Left ventricle myocardium inferior (tissue), 1 donor: ENCODE data around the gene MAP3K7CL. TPM values are rescaled to one million over a fixed set of nuclear protein-coding genes. Genes with fewer than 3 reads are reported as not detected.

ENCODE experiments used
- DNase-seq: peaks from one replicate; pipeline ENCODE4 v3.0.0-alpha.2; 2020
- H3K27ac ChIP-seq: fragments of 200-600 bp; replicated peaks from 2 replicates; pipeline ENCODE4 v1.8.0; 2021
- H3K27me3 ChIP-seq: fragments of 200-600 bp; 2 replicates; pipeline ENCODE4 v1.8.0; 2021; ENCODE audit warnings: low read depth
- H3K36me3 ChIP-seq: fragments of 200-600 bp; 2 replicates; pipeline ENCODE4 v1.8.0; 2021
- H3K4me1 ChIP-seq: fragments of 200-600 bp; 2 replicates; pipeline ENCODE4 v1.8.0; 2021
- H3K4me3 ChIP-seq: fragments of 200-600 bp; 2 replicates; pipeline ENCODE4 v1.8.0; 2021; ENCODE audit warnings: mild to moderate bottlenecking, moderate library complexity
- H3K9me3 ChIP-seq: fragments of 200-600 bp; replicated peaks from 2 replicates; pipeline ENCODE4 v1.8.0; 2021
- CTCF ChIP-seq: fragments of 200-600 bp; IDR thresholded peaks from 2 replicates; pipeline ENCODE4 v1.8.0; 2021; ENCODE audit warnings: antibody characterized with exemption, mild to moderate bottlenecking, borderline replicate concordance
- intact Hi-C: fragments of 100-400 bp; cut with micrococcal nuclease; formaldehyde crosslinking; loops from one replicate; pipeline ENCODE4 v1.11.0; 2022
- total RNA-seq: library from RNA; stranded (reverse); fragmentation: NEBNext Ultra II Directional; extraction: Animal tissue kit (Norgen Biotek cat#: 25700); gene quantifications from one replicate; pipeline ENCODE4 v1.2.1, GENCODE V29; 2021
- donor health status: DM: no; HTN: yes; CAD: no; lungs with severe emphysema.

MAP3K7CL gene
- total RNA-seq, 1 donor from 2014 or later: 2.1 TPM

GRCh38 chr21:29211205-29211604 is 80.8 kb downstream of the MAP3K7CL start:
- intact Hi-C loops: no loop called here
- H3K9me3 ChIP-seq: no peaks in the 10 kb centered on the region
- H3K27ac ChIP-seq: no peak overlapping the region
- DNase-seq: no peak
- H3K27me3 ChIP-seq: no peaks in the 10 kb centered on the region
- no peaks in the 10 kb centered on the region for H3K36me3 ChIP-seq
- no peak for TF ChIP-seq CTCF
- no peak overlapping the region for H3K4me3 ChIP-seq
- H3K4me1 ChIP-seq: peaks cover 8% of the 10 kb centered on the region

DNA sequence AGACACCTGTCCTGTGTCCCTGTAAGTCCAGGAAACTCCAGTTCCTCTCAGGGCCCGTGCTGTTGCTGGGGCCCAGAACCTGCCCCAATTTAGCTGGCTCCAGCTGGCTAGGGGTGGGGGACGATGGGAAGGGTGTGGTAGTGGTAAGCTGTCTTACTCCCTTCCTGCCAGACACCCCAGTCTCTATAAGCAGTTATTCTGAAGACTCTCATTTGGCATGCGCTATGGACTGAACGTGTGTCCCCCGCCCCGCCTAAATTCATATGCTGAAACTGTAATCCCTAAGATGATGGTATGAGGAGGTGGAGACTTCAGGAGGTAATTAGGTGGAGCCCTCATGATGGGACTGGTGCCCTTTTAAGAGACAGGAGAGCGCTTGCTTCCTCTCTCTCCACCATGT is 82.0 kb downstream of the MAP3K7CL start:
- intact Hi-C loops: no loop called here
- TF ChIP-seq CTCF: no peak
- Histone ChIP-seq H3K4me3 (no peak overlapping the region), H3K4me1 (peaks cover 8% of the 10 kb centered on the region), H3K27ac (no peak overlapping the region), H3K27me3 (no peaks in the 10 kb centered on the region), H3K9me3 (no peaks in the 10 kb centered on the region), H3K36me3 (no peaks in the 10 kb centered on the region)
- DNase-seq: no peak

DNA sequence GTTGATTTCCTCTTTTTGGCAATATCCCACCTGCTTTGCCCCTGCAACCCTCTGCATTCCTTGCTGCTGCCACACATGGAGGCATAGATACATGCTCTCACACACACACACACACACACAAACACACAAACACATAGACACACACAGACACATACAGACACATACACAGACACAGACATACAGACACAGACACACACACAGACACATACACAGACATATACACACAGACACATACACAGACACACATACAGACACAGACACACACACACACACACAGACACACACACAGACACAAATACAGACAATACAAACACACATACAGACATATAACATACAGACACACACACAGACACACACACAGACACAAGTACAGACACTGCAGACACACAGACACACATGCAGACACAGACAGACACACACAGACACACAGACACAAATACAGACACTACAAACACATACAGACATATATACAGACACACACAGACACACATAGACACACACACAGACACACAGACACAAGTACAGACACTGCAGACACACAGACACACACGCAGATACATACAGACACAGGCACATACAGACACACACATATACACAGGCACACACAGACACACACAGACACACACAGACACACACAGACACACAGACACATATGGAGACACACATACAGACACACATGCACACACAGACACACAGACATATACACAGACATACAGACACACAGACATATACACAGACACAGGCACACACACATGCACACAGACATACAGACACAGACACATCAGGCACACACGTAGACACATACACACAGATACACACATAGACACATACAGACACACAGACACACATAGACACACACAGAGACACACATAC is 83.3 kb downstream of the MAP3K7CL start:
- no peak overlapping the region for H3K4me3 ChIP-seq
- peaks cover 8% of the 10 kb centered on the region for H3K4me1 ChIP-seq
- DNase-seq: no peak
- intact Hi-C loops: no loop called here
- no peak overlapping the region for H3K27ac ChIP-seq
- H3K36me3 ChIP-seq: no peaks in the 10 kb centered on the region
- no peaks in the 10 kb centered on the region for H3K27me3 ChIP-seq
- H3K9me3 ChIP-seq: no peaks in the 10 kb centered on the region
- no peak for TF ChIP-seq CTCF

GRCh38 chr21:29215709-29216108 is 85.3 kb downstream of the MAP3K7CL start:
- TF ChIP-seq CTCF: no peak
- H3K27ac ChIP-seq: no peak overlapping the region
- peaks cover 6% of the 10 kb centered on the region for H3K4me1 ChIP-seq
- H3K36me3 ChIP-seq: no peaks in the 10 kb centered on the region
- no peak for DNase-seq
- no peak overlapping the region for H3K4me3 ChIP-seq
- intact Hi-C loops: no loop called here
- H3K27me3 ChIP-seq: no peaks in the 10 kb centered on the region
- no peaks in the 10 kb centered on the region for H3K9me3 ChIP-seq

- DNase-seq: no peak
- TF ChIP-seq CTCF: no peak
- no peaks in the 10 kb centered on the region for H3K27me3 ChIP-seq
- no peak overlapping the region for H3K27ac ChIP-seq
- H3K4me1 ChIP-seq: peaks cover 6% of the 10 kb centered on the region
- no peak overlapping the region for H3K4me3 ChIP-seq
- no peaks in the 10 kb centered on the region for H3K36me3 ChIP-seq
- no peaks in the 10 kb centered on the region for H3K9me3 ChIP-seq
- intact Hi-C loops: no loop called here
Observed at GRCh38 chr21:29217818-29218291, 87.4 kb downstream of the MAP3K7CL start.
